Activated naive CD4-positive, alpha-beta T cell treated with anti-CD3 and anti-CD28 coated beads, Interleukin-2, amount 50 U/mL, for 24 hours (primary cell): ENCODE results near the gene ZC3HAV1.
A peak's percentile ranks its signal among the peaks of the same experiment; 100 is the strongest.
"Not testable (repeated sequence)": the region's sequence is repeated elsewhere in the genome, so short reads cannot be mapped to it uniquely, and the experiment has no call there.

Experiments used
- H3K27ac Mint-ChIP-seq: one replicate; pipeline ENCODE4 v1.8.0; 2021; ENCODE audit warnings: mild to moderate bottlenecking, mixed read lengths
- H3K27me3 Mint-ChIP-seq: one replicate; pipeline ENCODE4 v1.8.0; 2021; ENCODE audit warnings: mixed read lengths
- H3K36me3 Mint-ChIP-seq: one replicate; pipeline ENCODE4 v1.8.0; 2021; ENCODE audit warnings: mixed read lengths
- H3K4me1 Mint-ChIP-seq: one replicate; pipeline ENCODE4 v1.8.0; 2021; ENCODE audit warnings: mixed read lengths
- H3K4me3 Mint-ChIP-seq: one replicate; pipeline ENCODE4 v1.8.0; 2021; ENCODE audit warnings: mild to moderate bottlenecking, mixed read lengths
- H3K9me3 Mint-ChIP-seq: one replicate; pipeline ENCODE4 v1.8.0; 2021; ENCODE audit warnings: mixed read lengths

ZC3HAV1 gene

DNA sequence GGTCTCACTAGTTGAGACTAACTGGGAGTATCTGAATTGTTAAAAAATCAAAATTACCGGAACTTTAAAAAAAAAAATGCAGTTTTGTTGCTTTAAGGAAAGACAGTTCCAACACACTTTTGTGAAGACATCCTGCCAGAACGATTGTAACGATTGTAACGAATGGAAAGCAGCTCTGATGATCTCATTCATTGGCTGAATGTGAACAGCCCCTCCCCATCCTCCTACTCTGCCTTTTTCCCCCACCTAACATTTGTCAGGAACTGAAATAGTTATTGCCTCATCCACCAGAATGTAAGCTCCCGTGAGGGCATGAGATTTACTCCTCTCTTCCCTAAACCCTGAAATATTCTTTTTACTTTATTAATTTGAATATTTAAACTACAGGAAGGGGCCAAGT lies 50.6 kb downstream of the ZC3HAV1 start:
- H3K4me3 Mint-ChIP-seq: no peak overlapping the region
- peaks cover 57% of the 10 kb centered on the region for H3K4me1 Mint-ChIP-seq
- no peaks in the 10 kb centered on the region for H3K27me3 Mint-ChIP-seq
- H3K36me3 Mint-ChIP-seq: peaks cover 17% of the 10 kb centered on the region
- peak overlapping the region; percentile 88 for H3K27ac Mint-ChIP-seq
- H3K9me3 Mint-ChIP-seq: no peaks in the 10 kb centered on the region

DNA sequence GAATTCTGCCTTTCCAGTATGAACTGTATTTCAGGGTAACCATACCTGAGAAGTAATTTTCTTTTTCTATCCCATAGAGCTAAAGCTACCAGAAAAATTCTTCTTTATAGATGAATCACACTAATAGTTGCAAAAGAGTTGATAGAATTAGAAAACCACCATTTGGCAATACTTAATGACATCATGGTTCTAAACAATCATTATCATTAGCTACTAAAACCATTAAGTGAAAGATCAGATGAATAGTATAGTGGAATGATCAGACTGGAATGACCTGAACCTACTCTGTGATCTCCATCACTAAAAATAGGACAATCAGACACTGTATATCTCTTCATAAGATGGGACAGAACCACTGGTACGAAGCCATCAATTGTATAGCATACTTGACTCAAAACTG lies 53.8 kb downstream of the ZC3HAV1 start:
- peak overlapping the region; percentile 55 for H3K27ac Mint-ChIP-seq
- H3K36me3 Mint-ChIP-seq: peaks cover 17% of the 10 kb centered on the region
- H3K4me1 Mint-ChIP-seq: peaks cover 26% of the 10 kb centered on the region
- no peaks in the 10 kb centered on the region for H3K9me3 Mint-ChIP-seq
- no peaks in the 10 kb centered on the region for H3K27me3 Mint-ChIP-seq
- no peak overlapping the region for H3K4me3 Mint-ChIP-seq

DNA sequence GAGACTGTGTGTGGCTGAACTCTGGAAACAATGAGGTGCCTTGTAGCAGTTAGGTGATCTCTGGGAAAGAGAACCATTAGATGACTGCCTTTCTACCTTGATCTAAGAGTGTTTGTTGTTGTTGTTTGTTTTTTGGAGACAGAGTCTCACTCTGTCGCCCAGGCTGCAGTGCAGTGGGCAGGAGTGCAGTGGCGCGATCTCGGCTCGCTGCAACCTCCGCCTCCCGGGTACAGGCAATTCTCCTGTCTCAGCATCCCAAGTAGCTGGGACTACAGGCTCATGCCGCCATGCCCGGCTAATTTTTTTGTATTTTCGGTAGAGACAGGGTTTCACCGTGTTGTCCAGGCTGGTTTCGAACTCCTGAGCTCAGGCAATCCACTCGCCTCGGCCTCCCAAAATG lies 54.9 kb downstream of the ZC3HAV1 start:
- H3K27me3 Mint-ChIP-seq, H3K9me3 Mint-ChIP-seq, H3K4me3 Mint-ChIP-seq: not testable (repeated sequence)
- Mint-ChIP-seq H3K27ac (peak overlapping the region; percentile 19), H3K36me3 (peaks cover 15% of the 10 kb centered on the region), H3K4me1 (peaks cover 23% of the 10 kb centered on the region)

DNA sequence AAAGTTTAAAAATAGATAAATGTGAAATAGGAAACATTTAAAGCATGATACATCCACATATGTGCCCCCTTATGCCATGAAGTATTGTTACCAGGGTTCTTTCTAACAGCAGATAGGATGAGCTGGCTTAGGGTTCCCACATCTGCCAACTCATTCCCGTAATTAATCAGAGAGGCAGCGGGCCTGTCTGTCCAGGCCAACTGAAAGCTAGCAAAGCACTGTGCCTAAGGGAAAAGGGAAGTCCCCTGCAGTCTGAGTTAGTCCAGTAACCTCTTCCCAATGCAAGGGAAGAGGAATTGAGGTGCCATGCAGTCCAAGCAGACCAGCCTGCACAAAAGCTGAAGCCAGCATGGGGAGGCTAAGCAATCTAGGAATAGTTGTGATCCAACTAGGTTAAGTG lies 55.4 kb downstream of the ZC3HAV1 start:
- no peak overlapping the region for H3K4me3 Mint-ChIP-seq
- H3K9me3 Mint-ChIP-seq: no peaks in the 10 kb centered on the region
- peaks cover 28% of the 10 kb centered on the region for H3K4me1 Mint-ChIP-seq
- H3K36me3 Mint-ChIP-seq: peaks cover 20% of the 10 kb centered on the region
- H3K27me3 Mint-ChIP-seq: no peaks in the 10 kb centered on the region
- H3K27ac Mint-ChIP-seq: peak overlapping the region; percentile 19

DNA sequence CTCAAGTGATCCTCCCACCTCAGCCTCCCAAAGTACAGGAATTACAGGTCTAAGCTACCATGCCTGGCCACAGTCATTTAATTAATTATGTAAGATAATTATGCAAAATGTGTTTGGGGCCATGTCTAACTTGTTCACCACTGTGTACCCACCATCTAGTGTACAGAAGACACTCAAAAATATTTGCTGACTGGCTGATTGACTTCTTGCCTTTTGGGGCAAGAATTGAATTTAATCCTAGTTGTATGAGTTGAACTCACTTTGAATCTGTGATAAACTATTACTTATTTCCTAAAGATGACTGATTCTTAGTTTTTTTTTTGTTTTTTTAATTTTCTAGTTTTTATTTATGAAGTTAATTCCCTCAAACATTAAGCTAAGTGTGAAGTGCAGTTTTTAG lies 57.9 kb downstream of the ZC3HAV1 start:
- Mint-ChIP-seq H3K27ac (no peak overlapping the region), H3K36me3 (peaks cover 28% of the 10 kb centered on the region), H3K4me1 (peaks cover 37% of the 10 kb centered on the region), H3K27me3 (no peaks in the 10 kb centered on the region), H3K9me3 (no peaks in the 10 kb centered on the region), H3K4me3 (no peak overlapping the region)

DNA sequence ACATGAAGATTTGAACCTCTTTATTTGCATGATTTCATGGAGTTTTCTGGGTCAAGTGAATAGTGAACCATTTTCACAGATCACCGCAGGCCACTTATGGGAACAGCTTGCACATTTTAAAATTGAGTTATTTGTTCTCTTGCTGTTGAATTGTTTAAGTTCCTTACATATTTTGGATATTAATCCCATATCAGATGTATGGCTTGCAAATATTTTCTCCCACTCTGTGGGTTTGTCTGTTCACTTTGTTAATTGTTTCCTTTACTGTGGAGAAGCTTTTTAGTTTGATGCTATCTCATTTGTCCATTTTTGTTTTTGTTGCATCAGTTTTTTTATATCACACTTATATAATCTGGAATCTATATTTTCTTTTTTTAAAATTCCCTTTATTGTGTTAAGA lies 59.6 kb downstream of the ZC3HAV1 start:
- H3K27ac Mint-ChIP-seq: peak overlapping the region; percentile 77

DNA sequence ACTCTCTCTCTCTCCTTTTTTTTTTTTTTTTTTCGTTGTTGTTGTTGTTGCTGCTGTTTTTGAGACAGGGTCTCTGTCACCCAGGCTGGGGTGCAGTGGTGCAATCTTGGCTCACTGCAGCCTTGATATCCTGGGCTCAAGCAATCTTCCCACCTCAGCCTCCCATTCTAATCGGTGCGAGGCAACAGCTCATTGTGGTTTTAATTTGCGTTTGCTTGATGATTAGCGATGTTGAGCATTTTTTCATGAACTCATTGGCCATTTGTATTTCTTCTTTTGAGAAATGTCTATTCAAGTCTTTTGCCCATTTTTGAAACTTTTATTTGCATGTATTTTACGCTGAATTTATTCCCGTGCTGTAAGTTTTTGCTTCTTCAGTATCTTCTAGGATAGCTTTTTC lies 60.4 kb downstream of the ZC3HAV1 start:
- H3K27ac Mint-ChIP-seq: peak overlapping the region; percentile 82
- peaks cover 45% of the 10 kb centered on the region for H3K36me3 Mint-ChIP-seq
- H3K4me3 Mint-ChIP-seq: no peak overlapping the region
- H3K9me3 Mint-ChIP-seq: peaks cover 2% of the 10 kb centered on the region
- H3K4me1 Mint-ChIP-seq: peaks cover 56% of the 10 kb centered on the region
- H3K27me3 Mint-ChIP-seq: no peaks in the 10 kb centered on the region

More for the DNA sequence above, 59.6 kb downstream of the ZC3HAV1 start:
- H3K4me3 Mint-ChIP-seq: no peak overlapping the region
- no peaks in the 10 kb centered on the region for H3K27me3 Mint-ChIP-seq
- no peaks in the 10 kb centered on the region for H3K9me3 Mint-ChIP-seq
- H3K4me1 Mint-ChIP-seq: peaks cover 48% of the 10 kb centered on the region
- H3K36me3 Mint-ChIP-seq: peaks cover 42% of the 10 kb centered on the region

DNA sequence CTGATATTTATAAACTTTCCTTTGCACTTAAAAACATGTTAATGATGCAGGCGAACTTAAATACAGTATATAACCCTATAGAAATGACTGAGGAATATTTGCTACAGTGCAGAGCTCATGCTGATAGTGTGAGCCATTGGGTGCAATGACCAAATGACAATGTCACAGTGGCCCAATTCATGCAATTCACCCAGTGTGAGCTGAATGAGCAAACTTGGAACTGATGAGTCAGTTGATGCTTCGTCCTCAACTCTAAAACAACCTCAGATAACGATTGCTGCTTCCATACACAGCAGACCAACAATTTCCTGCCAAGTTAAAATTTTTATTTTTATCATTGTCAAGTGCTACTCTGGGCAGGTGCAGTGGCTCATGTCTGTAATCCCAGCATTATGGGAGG lies 61.5 kb downstream of the ZC3HAV1 start:
- H3K36me3 Mint-ChIP-seq: peaks cover 49% of the 10 kb centered on the region
- peak overlapping the region; percentile 59 for H3K27ac Mint-ChIP-seq
- H3K4me3 Mint-ChIP-seq: no peak overlapping the region
- H3K4me1 Mint-ChIP-seq: peaks cover 65% of the 10 kb centered on the region
- H3K9me3 Mint-ChIP-seq: peaks cover 4% of the 10 kb centered on the region
- H3K27me3 Mint-ChIP-seq: no peaks in the 10 kb centered on the region

DNA sequence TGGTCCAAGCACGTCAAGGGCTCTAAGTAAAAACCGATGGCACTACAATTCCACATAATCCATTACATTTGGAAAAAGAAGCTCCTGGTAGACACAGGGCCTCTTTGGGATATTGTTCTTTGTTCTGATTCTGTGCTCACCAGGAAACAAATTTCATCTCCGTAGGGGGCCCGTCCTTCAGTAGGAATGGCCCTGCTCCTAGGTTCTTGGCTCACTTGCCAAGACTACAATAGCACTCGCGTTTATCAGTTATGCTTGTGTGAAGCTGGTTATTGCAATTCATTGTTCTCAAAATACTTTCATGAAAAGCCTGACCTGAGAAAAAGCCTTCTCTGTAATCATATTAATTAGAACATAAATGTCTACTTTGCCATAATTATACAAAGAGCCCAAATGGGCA lies 63.4 kb downstream of the ZC3HAV1 start:
- Mint-ChIP-seq H3K4me1 (peaks cover 75% of the 10 kb centered on the region), H3K27ac (peak overlapping the region; percentile 84), H3K36me3 (peaks cover 43% of the 10 kb centered on the region), H3K4me3 (no peak overlapping the region), H3K27me3 (no peaks in the 10 kb centered on the region), H3K9me3 (peaks cover 4% of the 10 kb centered on the region)

DNA sequence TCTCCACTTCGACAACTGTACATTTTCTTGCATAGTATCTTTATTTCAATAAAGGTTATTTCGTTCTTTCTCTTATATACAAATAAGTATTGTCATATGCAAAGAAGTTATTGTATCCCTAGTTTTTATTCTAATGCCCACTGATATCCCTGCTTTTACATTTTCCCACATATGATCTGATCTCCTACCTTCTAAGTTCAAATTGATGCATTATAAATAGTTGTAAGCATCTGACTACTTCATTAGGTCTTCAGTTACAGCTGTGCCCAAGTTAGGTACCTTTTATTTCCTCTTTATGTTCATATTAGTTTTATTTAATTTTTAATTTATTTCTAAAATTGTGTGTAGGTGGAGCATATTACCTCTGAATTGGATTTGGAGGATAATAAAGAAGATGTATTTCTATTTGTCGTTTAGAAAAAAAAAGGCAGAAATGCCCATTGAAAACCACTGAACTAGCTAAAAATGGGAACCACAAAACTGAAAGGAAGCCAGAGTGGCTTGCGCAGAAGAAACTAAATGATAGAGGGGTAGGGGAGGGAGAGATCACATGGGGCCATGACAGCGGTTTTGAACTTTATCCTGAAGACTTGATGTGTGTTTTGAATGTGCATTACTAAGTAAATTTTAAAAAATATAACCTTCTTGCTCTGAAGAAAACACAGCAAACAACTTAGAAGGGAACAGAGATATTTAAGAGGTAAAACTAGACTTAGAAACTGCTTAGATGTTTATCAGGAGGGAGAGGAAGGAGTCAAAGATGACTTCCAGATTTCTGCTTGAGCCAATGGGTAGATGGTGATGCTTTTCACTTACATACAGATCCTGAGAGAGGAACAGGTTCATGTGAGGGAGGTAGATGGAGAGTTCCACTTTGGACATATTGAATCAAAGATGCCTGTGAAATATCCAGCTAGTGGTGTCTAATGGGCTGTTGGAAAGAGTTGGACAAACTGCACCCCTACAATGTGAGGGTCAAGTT lies 64.4 kb downstream of the ZC3HAV1 start:
- Mint-ChIP-seq H3K27me3 (no peaks in the 10 kb centered on the region), H3K36me3 (peaks cover 43% of the 10 kb centered on the region), H3K9me3 (peaks cover 4% of the 10 kb centered on the region), H3K4me3 (peak overlapping the region; percentile 70), H3K4me1 (peaks cover 76% of the 10 kb centered on the region), H3K27ac (peak overlapping the region; percentile 95)

DNA sequence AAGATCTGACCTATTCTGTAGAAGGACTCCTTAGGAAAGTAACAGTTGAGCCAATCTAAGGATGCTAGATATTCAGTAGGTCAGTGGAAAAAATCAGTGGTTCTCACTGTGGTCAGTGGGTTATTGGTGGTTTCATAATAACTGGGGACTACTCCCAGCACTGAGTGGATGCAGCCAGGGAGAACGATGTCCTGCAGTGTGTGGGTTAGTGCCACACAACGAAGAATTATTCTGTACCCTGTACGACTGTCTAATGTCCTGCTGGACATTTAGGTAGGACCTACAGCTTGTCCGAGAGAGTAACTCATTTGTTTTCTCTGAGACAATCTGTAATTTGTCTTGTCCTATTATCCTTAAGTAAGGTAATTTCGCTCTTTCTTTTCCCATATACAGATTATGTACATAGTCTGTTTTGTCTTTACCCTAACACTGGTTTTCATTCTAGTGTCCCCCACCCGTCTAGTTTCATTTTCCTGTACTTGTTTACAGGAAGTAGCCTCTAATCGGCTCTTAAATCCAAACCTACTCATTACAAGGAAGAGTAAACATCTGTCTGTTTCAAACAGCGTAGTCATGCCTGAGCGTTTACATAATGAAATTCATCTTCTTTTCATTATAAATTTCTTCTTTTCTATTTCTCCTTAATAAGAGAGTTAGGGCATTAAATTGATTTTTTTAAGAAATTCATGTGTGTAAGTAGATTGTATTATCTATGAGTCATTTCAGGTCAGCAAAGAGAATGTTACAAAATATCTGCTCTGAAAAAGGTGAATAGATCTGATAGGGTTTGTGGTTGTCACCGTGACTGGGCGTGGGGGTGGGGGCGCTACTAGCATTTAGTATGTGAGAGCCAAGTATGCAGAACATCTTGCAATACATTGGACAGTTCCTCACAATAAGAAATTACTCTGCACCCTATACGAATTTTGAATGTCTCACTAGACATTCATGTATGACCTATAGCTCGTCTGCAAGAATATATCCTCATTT lies 65.4 kb downstream of the ZC3HAV1 start:
- Mint-ChIP-seq H3K27me3 (no peaks in the 10 kb centered on the region), H3K27ac (peak overlapping the region; percentile 95), H3K36me3 (peaks cover 36% of the 10 kb centered on the region), H3K9me3 (peaks cover 4% of the 10 kb centered on the region), H3K4me3 (peak overlapping the region; percentile 70), H3K4me1 (peaks cover 66% of the 10 kb centered on the region)

DNA sequence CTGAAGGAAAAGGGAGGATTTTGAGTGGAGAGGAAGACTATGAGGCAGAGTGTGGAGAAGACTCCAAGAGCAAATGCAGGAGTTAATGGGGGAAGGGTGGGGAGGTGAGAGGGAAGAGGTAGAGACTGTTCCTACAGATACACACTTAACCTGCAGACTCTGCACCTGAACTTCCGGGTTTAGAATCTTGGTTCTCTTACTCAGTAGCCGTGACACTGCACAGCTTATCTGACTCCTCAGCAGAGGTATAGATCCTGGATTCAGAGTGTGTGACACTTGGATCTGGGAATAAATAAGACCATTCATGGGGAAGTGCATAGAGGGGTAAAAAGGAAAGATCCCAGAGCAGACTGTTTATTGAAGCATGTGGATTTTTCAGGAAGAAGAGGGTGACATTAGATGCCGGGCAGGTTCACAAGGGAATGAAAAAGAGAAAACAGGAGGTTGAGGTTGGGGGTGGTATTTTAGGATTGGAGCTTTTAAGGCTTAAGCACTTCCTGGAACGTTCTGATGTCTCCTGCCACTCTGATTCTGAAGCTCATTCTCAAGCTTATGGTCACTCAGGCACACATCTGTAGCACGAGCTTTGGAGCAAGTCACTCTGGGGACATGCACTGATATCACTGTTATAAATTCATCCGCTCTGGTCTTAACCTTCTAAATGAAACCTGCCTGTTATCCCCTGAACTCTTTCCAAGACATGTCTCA lies 68.0 kb downstream of the ZC3HAV1 start:
- Mint-ChIP-seq H3K4me1 (peaks cover 45% of the 10 kb centered on the region), H3K9me3 (peaks cover 4% of the 10 kb centered on the region), H3K36me3 (peaks cover 23% of the 10 kb centered on the region), H3K27me3 (no peaks in the 10 kb centered on the region), H3K27ac (peak overlapping the region; percentile 56), H3K4me3 (no peak overlapping the region)

DNA sequence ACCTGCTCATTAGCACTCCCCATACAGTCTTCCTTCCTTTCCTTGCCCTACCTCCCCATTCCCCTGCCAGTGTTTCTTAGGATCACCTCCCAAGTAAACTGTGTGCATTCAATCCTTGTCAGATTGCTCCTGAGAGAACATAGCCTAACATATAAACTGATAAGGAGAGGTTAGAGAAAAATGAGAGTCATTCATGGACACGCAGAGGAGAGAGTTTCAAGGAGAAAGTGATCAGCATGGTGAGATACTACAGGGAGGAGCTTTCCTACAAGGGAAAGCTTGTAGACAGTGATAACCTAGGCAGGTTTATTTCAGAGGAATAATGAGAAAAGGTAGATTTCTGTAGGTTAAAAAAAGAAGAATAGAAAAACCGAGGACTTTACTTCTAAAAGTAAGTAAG lies 70.8 kb downstream of the ZC3HAV1 start:
- Mint-ChIP-seq H3K4me1 (peaks cover 23% of the 10 kb centered on the region), H3K9me3 (no peaks in the 10 kb centered on the region), H3K36me3 (peaks cover 5% of the 10 kb centered on the region), H3K4me3 (peak overlapping the region; percentile 1), H3K27ac (no peak overlapping the region), H3K27me3 (no peaks in the 10 kb centered on the region)

DNA sequence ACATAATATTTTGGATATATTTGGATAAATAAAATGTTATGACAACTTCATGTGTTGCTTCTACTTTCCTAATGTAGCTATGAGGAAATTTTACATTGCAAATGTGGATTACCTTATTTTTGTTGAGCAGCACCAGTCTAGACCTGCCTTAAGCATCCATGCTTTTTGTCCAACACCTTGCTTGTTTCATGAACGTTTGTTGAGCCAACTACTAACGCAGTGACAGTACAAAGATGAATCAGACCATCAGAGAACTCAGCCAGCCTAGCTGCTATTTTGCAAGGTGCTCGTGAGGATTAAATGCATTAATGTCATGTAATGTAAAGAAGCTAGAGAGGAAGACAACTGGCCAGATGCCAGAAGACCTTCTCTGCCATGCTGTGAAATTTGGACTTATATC lies 72.6 kb downstream of the ZC3HAV1 start:
- H3K36me3 Mint-ChIP-seq: no peaks in the 10 kb centered on the region
- no peaks in the 10 kb centered on the region for H3K27me3 Mint-ChIP-seq
- no peaks in the 10 kb centered on the region for H3K9me3 Mint-ChIP-seq
- H3K4me3 Mint-ChIP-seq: no peak overlapping the region
- no peak overlapping the region for H3K27ac Mint-ChIP-seq
- peaks cover 15% of the 10 kb centered on the region for H3K4me1 Mint-ChIP-seq
